GM18526 (cell line): Measurements from ENCODE around the gene NOX4.

ENCODE experiments used
- POLR2A ChIP-seq: IDR thresholded peaks from 3 replicates; pipeline ENCODE4 v1.6.1; 2011; ENCODE audit not compliant: insufficient read length; ENCODE audit errors: extremely low read depth

NOX4 gene

GRCh38 chr11:89489930-89490329, 1.2 kb downstream of the NOX4 start:
- TF ChIP-seq POLR2A, result no peak

- TF ChIP-seq POLR2A, result no peak
Observed at GRCh38 chr11:89487016-89487415, 4.2 kb downstream of the NOX4 start.

GRCh38 chr11:89484896-89485295, 6.3 kb downstream of the NOX4 start:
- TF ChIP-seq POLR2A, result no peak

GRCh38 chr11:89477175-89477574, 14.0 kb downstream of the NOX4 start:
- no peak for TF ChIP-seq POLR2A

GRCh38 chr11:89463266-89463780, 27.9 kb downstream of the NOX4 start:
- no peak for TF ChIP-seq POLR2A

GRCh38 chr11:89458716-89459115, 32.5 kb downstream of the NOX4 start:
- no peak for TF ChIP-seq POLR2A

GRCh38 chr11:89457190-89457589, 34.0 kb downstream of the NOX4 start:
- no peak for TF ChIP-seq POLR2A

- TF ChIP-seq POLR2A, result no peak
Observed at GRCh38 chr11:89456681-89457080, 34.5 kb downstream of the NOX4 start.

GRCh38 chr11:89452780-89453179, 38.4 kb downstream of the NOX4 start:
- TF ChIP-seq POLR2A, result no peak

- TF ChIP-seq POLR2A, result no peak
Observed at GRCh38 chr11:89447845-89448244, 43.3 kb downstream of the NOX4 start.

- TF ChIP-seq POLR2A, result no peak
Observed at GRCh38 chr11:89443361-89444322, 47.5 kb downstream of the NOX4 start.

- no peak for TF ChIP-seq POLR2A
Observed at GRCh38 chr11:89442801-89443200, 48.4 kb downstream of the NOX4 start.

GRCh38 chr11:89441606-89442005, 49.6 kb downstream of the NOX4 start:
- no peak for TF ChIP-seq POLR2A

GRCh38 chr11:89437317-89437716, 53.9 kb downstream of the NOX4 start:
- TF ChIP-seq POLR2A, result no peak

GRCh38 chr11:89436071-89436470, 55.1 kb downstream of the NOX4 start:
- TF ChIP-seq POLR2A, result no peak

- no peak for TF ChIP-seq POLR2A
Observed at GRCh38 chr11:89433278-89433677, 57.9 kb downstream of the NOX4 start.
